T-helper 17 cell (primary cell): ENCODE results near the gene B3GNT3. TPM values are rescaled to one million over a fixed set of nuclear protein-coding genes. Genes with fewer than 3 reads are reported as not detected.
"Not testable (repeated sequence)": the region's sequence is repeated elsewhere in the genome, so short reads cannot be mapped to it uniquely, and the experiment has no call there.

ENCODE experiments used
- ATAC-seq: fragments of 150-1000 bp; cut with Tn5 transposase; 2 replicates; pipeline ENCODE4 v1.10.0; 2021; ENCODE audit warnings: mild to moderate bottlenecking, moderate library complexity
- DNase-seq, 3 donors: peaks; one replicate each; pipeline versions ENCODE4 v3.0.0 to v3.0.0-alpha.2; 2020 to 2021
- H3K9me3 ChIP-seq: one replicate; pipeline ENCODE4 v1.7.0; 2013; ENCODE audit warnings: low read length, mild to moderate bottlenecking; ENCODE audit not compliant: control insufficient read depth, poor library complexity, severe bottlenecking
- H3K27ac Mint-ChIP-seq: one replicate; pipeline ENCODE4 v1.8.0; 2022; ENCODE audit warnings: mild to moderate bottlenecking, moderate library complexity, mixed read lengths
- H3K27me3 Mint-ChIP-seq: one replicate; pipeline ENCODE4 v1.8.0; 2022; ENCODE audit warnings: mixed read lengths
- H3K36me3 Mint-ChIP-seq: one replicate; pipeline ENCODE4 v1.8.0; 2022; ENCODE audit warnings: low read depth, mixed read lengths
- H3K4me1 Mint-ChIP-seq: one replicate; pipeline ENCODE4 v1.8.0; 2022; ENCODE audit warnings: mild to moderate bottlenecking, mixed read lengths
- H3K4me3 Mint-ChIP-seq: one replicate; pipeline ENCODE4 v1.8.0; 2022; ENCODE audit warnings: mild to moderate bottlenecking, moderate library complexity, mixed read lengths
- total RNA-seq, 4 donors: library from RNA in 2 of 4; stranded (reverse) in 2 of 4; gene quantifications; one replicate each; pipeline ENCODE4 v1.2.3 and lab custom pipeline; 2022 to 2026

The B3GNT3 gene
- total RNA-seq, 2 donors from 2014 or later, result 0.52 to 0.94 TPM

GRCh38 chr19:17775991-17776803 is 18.7 kb upstream of the B3GNT3 start:
- peaks cover 4% of the 10 kb centered on the region for H3K36me3 Mint-ChIP-seq
- DNase-seq, result no peak
- ATAC-seq, result peak; percentile 80
- no peaks in the 10 kb centered on the region for H3K9me3 ChIP-seq
- no peak overlapping the region for H3K4me3 Mint-ChIP-seq
- peaks cover 20% of the 10 kb centered on the region for H3K4me1 Mint-ChIP-seq
- H3K27me3 Mint-ChIP-seq, result no peaks in the 10 kb centered on the region
- peak overlapping the region; percentile 71 for H3K27ac Mint-ChIP-seq

- H3K4me1 Mint-ChIP-seq, result peaks cover 22% of the 10 kb centered on the region
- H3K4me3 Mint-ChIP-seq, H3K9me3 ChIP-seq, H3K27ac Mint-ChIP-seq, H3K36me3 Mint-ChIP-seq, ATAC-seq, H3K27me3 Mint-ChIP-seq, DNase-seq: not testable (repeated sequence)
Measured at GRCh38 chr19:17777840-17778239, 17.1 kb upstream of the B3GNT3 start.

- H3K9me3 ChIP-seq, result no peaks in the 10 kb centered on the region
- DNase-seq, result no peak
- Mint-ChIP-seq H3K4me1 (peaks cover 20% of the 10 kb centered on the region), H3K27ac (no peak overlapping the region), H3K27me3 (no peaks in the 10 kb centered on the region), H3K4me3 (no peak overlapping the region), H3K36me3 (peaks cover 6% of the 10 kb centered on the region)
- ATAC-seq, result peak; percentile 53
Measured at GRCh38 chr19:17778251-17778967, 16.5 kb upstream of the B3GNT3 start.

- DNase-seq (no peak), ATAC-seq (no peak)
- Mint-ChIP-seq H3K27ac (peak overlapping the region; percentile 9), H3K27me3 (no peaks in the 10 kb centered on the region), H3K4me3 (no peak overlapping the region), H3K4me1 (peaks cover 23% of the 10 kb centered on the region), H3K36me3 (peaks cover 6% of the 10 kb centered on the region)
- H3K9me3 ChIP-seq, result no peaks in the 10 kb centered on the region
Measured at GRCh38 chr19:17778968-17779929, 15.7 kb upstream of the B3GNT3 start.

- Mint-ChIP-seq H3K36me3 (peaks cover 5% of the 10 kb centered on the region), H3K27ac (no peak overlapping the region), H3K27me3 (no peaks in the 10 kb centered on the region), H3K4me3 (no peak overlapping the region), H3K4me1 (peaks cover 25% of the 10 kb centered on the region)
- ATAC-seq (no peak), DNase-seq (no peak)
- H3K9me3 ChIP-seq, result no peaks in the 10 kb centered on the region
Measured at GRCh38 chr19:17780781-17781180, 14.2 kb upstream of the B3GNT3 start.

GRCh38 chr19:17783721-17784120 is 11.2 kb upstream of the B3GNT3 start:
- not testable (repeated sequence) for DNase-seq, ATAC-seq, H3K27me3 Mint-ChIP-seq, H3K9me3 ChIP-seq, H3K4me3 Mint-ChIP-seq, H3K36me3 Mint-ChIP-seq
- H3K4me1 Mint-ChIP-seq, result peaks cover 21% of the 10 kb centered on the region
- peak overlapping the region; percentile 21 for H3K27ac Mint-ChIP-seq

GRCh38 chr19:17784201-17785008 is 10.5 kb upstream of the B3GNT3 start:
- H3K36me3 Mint-ChIP-seq, result peaks cover 10% of the 10 kb centered on the region

GRCh38 chr19:17787274-17787913 is 7.5 kb upstream of the B3GNT3 start:
- Mint-ChIP-seq H3K4me3 (peak overlapping the region; percentile 52), H3K4me1 (peaks cover 35% of the 10 kb centered on the region), H3K27ac (no peak overlapping the region), H3K27me3 (no peaks in the 10 kb centered on the region), H3K36me3 (peaks cover 6% of the 10 kb centered on the region)
- DNase-seq (no peak), ATAC-seq (no peak)
- no peaks in the 10 kb centered on the region for H3K9me3 ChIP-seq

More at GRCh38 chr19:17784201-17785008, 10.5 kb upstream of the B3GNT3 start:
- Mint-ChIP-seq H3K4me1 (peaks cover 22% of the 10 kb centered on the region), H3K27me3 (no peaks in the 10 kb centered on the region), H3K27ac (no peak overlapping the region), H3K4me3 (peak overlapping the region; percentile 19)
- ATAC-seq (peak; percentile 86), DNase-seq (peak; percentile 49 to 68 (median 53))
- H3K9me3 ChIP-seq, result no peaks in the 10 kb centered on the region

GRCh38 chr19:17788632-17789031 is 6.3 kb upstream of the B3GNT3 start:
- H3K4me3 Mint-ChIP-seq, result no peak overlapping the region
- H3K4me1 Mint-ChIP-seq, result peaks cover 38% of the 10 kb centered on the region
- peak overlapping the region; percentile 81 for H3K27ac Mint-ChIP-seq
- H3K27me3 Mint-ChIP-seq, result no peaks in the 10 kb centered on the region
- no peaks in the 10 kb centered on the region for H3K9me3 ChIP-seq
- ATAC-seq (no peak), DNase-seq (no peak)
- H3K36me3 Mint-ChIP-seq, result peaks cover 6% of the 10 kb centered on the region

GRCh38 chr19:17790059-17790780 is 4.7 kb upstream of the B3GNT3 start:
- peaks cover 6% of the 10 kb centered on the region for H3K36me3 Mint-ChIP-seq
- H3K9me3 ChIP-seq, result no peaks in the 10 kb centered on the region
- ATAC-seq (peak; percentile 90), DNase-seq (no peak)
- peaks cover 34% of the 10 kb centered on the region for H3K4me1 Mint-ChIP-seq
- H3K27ac Mint-ChIP-seq, result peak overlapping the region; percentile 81
- no peaks in the 10 kb centered on the region for H3K27me3 Mint-ChIP-seq
- no peak overlapping the region for H3K4me3 Mint-ChIP-seq

GRCh38 chr19:17794412-17794730 is 567 bp upstream of the B3GNT3 start:
- Mint-ChIP-seq H3K4me3 (peak overlapping the region; percentile 86), H3K36me3 (no peaks in the 10 kb centered on the region), H3K27ac (peak overlapping the region; percentile 82), H3K27me3 (no peaks in the 10 kb centered on the region), H3K4me1 (peaks cover 40% of the 10 kb centered on the region)
- no peak for DNase-seq
- ATAC-seq, result no peak
- no peaks in the 10 kb centered on the region for H3K9me3 ChIP-seq
